GM19240 (cell line): ENCODE measurements around the gene NKAIN4.

Source experiments
- DNase-seq: peaks from one replicate; pipeline ENCODE4 v3.0.0; 2011; ENCODE audit warnings: low spot score; ENCODE audit not compliant: insufficient read length

The NKAIN4 gene

DNA sequence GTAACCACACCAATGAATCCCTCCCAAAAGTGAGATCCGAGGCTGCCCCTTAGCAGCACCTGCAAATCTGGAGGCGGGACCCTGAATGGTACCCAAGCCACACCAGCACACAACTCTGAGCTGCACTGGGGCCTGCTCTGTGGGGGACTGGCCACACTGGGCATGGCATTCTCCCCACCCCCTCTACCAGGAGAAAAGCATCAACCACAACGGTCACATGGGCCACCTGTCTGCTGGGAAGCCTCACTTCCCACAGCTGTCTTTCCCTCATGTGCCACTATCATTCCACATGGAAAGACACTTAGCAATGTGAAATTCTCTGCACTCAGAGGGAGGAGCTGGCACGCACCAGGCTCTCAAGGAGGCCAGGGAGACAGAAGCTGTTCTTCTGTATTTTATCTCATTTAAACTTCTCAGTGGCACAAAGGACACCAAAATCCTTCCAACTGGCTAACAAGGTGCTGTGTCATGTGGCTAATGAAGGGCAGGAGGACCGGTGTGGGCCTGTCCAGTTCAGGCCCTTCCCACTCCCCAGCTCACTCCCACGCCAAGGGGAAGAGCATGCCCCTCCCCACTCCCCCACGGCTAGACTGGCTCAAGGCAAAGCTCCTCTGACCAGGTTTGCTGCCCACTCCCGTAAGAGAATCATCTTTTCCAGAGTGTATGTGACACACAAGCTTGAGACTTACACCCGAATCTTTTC, 57.3 kb downstream of the NKAIN4 start:
- no peak for DNase-seq

DNA sequence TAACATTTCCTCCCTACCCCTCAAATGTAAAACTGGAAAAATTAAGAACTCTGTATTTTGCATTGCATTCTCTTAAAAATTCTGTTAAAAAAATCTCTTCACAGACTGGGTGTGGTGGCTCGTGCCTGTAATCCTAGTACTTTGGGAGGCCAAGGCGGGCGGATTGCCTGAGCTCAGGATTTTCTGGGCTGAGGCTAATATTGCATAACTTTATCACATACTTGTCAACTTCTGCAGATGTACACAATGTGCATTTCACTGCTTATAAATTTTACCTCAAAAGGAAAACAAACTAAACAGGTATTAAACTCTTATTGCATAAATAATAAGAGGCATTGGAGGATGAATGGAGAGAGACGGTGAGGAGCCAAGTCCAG, 59.5 kb downstream of the NKAIN4 start:
- no peak for DNase-seq

DNA sequence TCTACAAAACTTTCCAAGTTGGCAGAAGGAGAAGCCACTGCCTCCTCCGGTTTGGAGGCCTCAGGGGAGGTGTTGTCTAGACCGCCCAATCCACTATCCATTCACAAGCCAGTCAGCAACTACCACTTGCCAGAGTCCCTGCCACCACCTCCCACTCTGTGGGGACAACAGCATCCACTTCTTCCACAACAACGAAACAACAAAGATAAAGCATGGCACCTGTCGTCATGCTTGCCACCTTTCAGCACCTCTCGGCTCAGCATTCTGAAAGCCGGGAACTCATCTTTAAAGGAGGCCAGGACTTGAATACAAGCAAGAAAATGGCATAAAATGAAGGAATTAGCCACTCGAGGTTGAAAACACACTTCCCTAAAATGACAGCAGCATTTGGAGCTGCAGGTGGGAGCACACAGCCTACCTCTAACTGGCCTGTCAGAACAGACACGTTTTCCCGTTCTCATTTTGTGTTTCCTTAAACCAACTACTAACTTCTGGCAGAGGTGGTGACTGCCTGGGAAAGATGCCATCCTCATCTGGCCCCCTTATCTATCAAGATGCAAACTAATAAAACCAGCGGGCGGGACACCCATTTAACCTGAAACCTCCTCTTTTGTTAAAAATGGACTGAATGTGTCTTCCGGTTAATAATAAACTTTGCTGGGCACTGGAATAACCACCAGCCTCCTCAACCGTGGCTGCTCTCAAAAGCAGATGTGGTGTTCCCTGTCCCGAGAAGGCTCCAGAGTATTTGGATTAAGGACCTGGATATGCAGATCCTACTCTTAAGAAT, 60.1 kb downstream of the NKAIN4 start:
- no peak for DNase-seq

DNA sequence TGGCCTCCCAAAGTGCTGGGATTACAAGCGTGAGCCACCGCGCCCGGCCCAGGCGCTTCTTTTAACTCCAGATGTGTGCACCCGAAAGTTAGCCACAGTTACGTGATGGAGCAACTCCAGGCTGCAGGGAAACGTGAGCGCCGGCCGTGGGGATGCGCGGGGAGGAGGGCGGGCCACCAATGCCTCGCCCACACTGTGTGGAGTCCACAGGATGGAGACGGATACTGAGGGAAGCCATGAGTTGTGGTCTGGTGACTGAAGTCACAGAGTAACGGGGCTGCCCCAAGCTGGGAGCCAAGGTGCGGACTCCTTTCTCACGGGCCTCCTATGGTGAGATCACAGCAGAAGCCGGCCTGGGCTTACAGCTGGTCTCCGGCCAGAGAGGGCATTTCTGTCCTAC, 61.5 kb downstream of the NKAIN4 start:
- no peak for DNase-seq

DNA sequence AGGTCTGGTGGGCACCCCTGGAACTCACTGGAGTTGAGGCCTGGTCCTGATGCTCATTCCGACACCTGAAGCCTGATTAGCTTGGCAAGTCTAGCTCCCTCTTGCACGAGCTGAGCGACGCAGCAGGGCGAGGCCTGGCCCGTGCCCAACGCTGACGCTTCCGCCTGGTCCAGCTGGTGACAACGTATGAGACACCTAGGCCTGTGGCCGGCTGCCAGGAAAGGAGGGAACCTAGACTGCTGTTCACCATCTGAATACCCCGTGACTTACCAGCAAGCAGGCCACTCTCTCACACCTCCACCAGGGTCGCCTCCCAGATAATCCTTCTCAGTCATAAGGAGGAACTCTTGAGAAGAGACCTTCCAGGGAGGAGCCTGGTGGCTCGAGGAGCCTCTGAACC, 62.9 kb downstream of the NKAIN4 start:
- no peak for DNase-seq

DNA sequence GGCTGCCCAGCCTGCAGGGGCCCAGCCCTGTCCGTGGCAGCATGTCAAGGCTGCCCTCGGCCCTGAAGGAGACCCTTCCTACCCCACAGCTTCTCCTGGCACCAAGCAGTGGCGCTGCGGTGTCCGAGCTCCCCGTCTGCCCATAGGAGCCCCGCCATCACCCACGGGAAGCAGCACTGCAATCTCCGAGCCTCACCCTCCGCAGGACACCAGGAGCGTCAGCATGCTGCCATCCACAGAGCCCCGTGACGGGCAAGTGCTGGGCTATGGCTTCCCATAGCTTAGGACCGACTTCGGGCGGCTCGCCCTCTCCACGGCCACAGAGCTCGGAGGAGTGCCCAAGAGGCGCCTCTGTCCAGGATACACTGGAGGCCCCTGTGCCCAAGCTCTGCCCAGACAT, 63.4 kb downstream of the NKAIN4 start:
- no peak for DNase-seq
